ENCODE measurements around the gene COL6A2.
A peak's percentile ranks its signal among the peaks of the same experiment; 100 is the strongest.
"Not testable (repeated sequence)": the region's sequence is repeated elsewhere in the genome, so short reads cannot be mapped to it uniquely, and the experiment has no call there.

Gene COL6A2

DNA sequence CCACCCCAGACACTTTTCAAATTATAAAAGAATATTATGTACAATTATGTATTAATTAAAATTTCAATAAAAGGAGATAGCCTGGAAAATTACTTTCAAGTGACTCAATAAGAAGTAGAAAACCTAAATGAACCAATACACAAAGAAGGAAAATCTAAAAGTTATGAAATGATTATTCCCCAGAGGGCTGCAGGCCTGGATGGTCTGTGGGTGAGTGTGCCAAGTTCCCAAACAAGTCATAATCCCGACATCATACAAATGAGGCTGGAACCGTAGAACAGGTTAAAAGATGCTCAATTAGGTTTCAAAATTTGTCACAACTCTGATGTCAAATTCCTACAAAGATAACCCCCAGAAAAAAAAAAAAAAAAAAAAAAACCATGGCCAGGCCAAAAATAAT lies 73.7 kb downstream of the COL6A2 start:
- 0 out of 2 replicates have a peak, but pooled peaks cover 3% of the 10 kb centered on the region for H3K36me3 ChIP-seq (ENCODE audit: low read depth)
- no peak overlapping the region for H3K27ac ChIP-seq (ENCODE audit: poor library complexity, severe bottlenecking)
- ATAC-seq (ENCODE audit: low read depth): no peak
- H3K4me1 ChIP-seq (ENCODE audit: insufficient read depth, poor library complexity, severe bottlenecking): no peaks in the 10 kb centered on the region
- H3K4me3 ChIP-seq (ENCODE audit: severe bottlenecking): no peak overlapping the region
- H3K9me3 ChIP-seq (ENCODE audit: severe bottlenecking): peaks cover 3% of the 10 kb centered on the region
- DNase-seq (ENCODE audit: low spot score): no peak
- no peaks in the 10 kb centered on the region for H3K27me3 ChIP-seq (ENCODE audit: insufficient read depth, poor library complexity, severe bottlenecking)
- TF ChIP-seq, protein P1, sequence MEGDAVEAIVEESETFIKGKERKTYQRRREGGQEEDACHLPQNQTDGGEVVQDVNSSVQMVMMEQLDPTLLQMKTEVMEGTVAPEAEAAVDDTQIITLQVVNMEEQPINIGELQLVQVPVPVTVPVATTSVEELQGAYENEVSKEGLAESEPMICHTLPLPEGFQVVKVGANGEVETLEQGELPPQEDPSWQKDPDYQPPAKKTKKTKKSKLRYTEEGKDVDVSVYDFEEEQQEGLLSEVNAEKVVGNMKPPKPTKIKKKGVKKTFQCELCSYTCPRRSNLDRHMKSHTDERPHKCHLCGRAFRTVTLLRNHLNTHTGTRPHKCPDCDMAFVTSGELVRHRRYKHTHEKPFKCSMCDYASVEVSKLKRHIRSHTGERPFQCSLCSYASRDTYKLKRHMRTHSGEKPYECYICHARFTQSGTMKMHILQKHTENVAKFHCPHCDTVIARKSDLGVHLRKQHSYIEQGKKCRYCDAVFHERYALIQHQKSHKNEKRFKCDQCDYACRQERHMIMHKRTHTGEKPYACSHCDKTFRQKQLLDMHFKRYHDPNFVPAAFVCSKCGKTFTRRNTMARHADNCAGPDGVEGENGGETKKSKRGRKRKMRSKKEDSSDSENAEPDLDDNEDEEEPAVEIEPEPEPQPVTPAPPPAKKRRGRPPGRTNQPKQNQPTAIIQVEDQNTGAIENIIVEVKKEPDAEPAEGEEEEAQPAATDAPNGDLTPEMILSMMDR (IDR thresholded peaks at IDR 0.05; ENCODE audit: poor library complexity, severe bottlenecking): no peak

DNA sequence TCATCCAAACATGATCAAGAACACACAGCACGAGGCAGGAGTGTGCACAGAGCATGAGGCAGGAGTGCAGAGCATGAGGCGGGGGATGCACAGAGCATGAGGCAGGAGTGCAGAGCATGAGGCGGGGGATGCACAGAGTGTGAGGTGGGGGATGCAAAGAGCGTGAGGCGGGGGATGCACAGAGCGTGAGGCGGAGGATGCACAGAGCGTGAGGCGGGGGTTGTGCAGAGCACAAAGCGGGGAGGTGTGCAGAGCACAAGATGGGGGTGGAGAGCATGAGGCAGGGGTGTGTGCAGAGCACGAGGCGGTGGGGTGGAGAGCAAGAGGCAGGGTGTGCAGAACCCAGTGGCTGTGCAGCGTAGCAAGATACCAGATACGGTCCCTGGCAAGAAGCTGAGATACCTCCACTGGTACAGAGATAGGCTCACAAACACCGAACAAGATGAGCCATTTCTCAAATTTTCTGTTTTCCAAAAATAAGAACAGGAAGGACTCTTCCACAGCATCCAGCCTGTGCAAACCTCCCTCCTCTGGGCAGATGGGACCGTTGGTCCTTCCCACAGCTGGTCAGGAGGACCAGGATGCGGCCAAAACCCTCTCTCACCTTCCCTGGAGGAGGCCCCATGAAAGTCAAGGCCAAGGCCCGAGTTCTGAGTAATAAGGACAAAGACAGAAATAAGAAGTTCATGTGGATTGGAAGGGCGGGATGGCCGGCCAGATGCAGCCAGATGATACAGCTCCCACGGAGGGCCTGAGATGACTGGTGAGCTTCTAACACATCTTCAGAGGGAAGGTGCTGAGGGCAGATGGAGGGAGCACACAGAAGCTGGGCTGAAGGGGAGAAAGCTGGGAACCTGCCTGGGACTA lies 74.3 kb downstream of the COL6A2 start:
- H3K4me1 ChIP-seq (ENCODE audit: insufficient read depth, poor library complexity, severe bottlenecking): no peaks in the 10 kb centered on the region
- no peak overlapping the region for H3K27ac ChIP-seq (ENCODE audit: poor library complexity, severe bottlenecking)
- no peak overlapping the region for H3K4me3 ChIP-seq (ENCODE audit: severe bottlenecking)
- 0 out of 2 replicates have a peak, but pooled peaks cover 3% of the 10 kb centered on the region for H3K36me3 ChIP-seq (ENCODE audit: low read depth)
- H3K27me3 ChIP-seq (ENCODE audit: insufficient read depth, poor library complexity, severe bottlenecking): no peaks in the 10 kb centered on the region
- no peak for ATAC-seq (ENCODE audit: low read depth)
- TF ChIP-seq, protein P1 (IDR thresholded peaks at IDR 0.05; ENCODE audit: poor library complexity, severe bottlenecking): no peak
- no peak for DNase-seq (ENCODE audit: low spot score)
- peaks cover 3% of the 10 kb centered on the region for H3K9me3 ChIP-seq (ENCODE audit: severe bottlenecking)

DNA sequence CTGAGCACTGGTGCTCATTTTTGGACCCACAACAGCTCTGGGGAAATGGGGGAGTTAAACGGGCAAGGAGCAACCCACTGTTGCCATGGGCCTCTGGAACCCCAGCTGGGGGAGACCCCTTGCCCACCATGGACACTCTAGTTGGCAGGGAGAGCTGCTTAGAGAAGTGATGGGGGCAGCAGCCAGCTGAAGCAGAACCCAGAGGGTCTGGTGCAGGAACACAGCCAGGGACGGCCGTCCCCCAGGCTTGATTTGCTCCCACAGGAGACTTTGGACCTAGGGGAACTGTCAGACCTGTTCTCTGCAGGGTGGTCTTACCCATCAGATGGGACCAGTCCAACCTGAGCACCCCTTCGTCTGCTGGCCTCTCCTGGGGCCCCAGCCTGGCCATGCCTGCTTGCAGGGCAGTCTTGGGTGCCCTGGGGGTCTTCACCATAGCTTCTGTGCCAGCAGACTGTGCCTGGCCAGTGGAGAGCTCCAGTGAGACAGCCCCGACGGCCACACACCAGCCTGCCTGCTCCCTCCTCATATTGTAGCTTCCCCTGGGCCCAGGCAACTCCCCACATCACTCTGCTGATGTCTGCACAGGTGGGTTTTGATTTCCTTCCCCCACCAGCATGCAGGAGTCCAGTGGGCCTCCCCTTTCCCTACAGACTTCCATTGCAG lies 75.1 kb downstream of the COL6A2 start:
- no peak overlapping the region for H3K27ac ChIP-seq (ENCODE audit: poor library complexity, severe bottlenecking)
- DNase-seq (ENCODE audit: low spot score): peak; percentile 58
- no peaks in the 10 kb centered on the region for H3K4me1 ChIP-seq (ENCODE audit: insufficient read depth, poor library complexity, severe bottlenecking)
- H3K36me3 ChIP-seq (ENCODE audit: low read depth): 0 out of 2 replicates have a peak, but pooled peaks cover 3% of the 10 kb centered on the region
- no peak for ATAC-seq (ENCODE audit: low read depth)
- H3K27me3 ChIP-seq (ENCODE audit: insufficient read depth, poor library complexity, severe bottlenecking): no peaks in the 10 kb centered on the region
- no peak overlapping the region for H3K4me3 ChIP-seq (ENCODE audit: severe bottlenecking)
- TF ChIP-seq, protein P1 (IDR thresholded peaks at IDR 0.05; ENCODE audit: poor library complexity, severe bottlenecking): no peak
- peaks cover 5% of the 10 kb centered on the region for H3K9me3 ChIP-seq (ENCODE audit: severe bottlenecking)

DNA sequence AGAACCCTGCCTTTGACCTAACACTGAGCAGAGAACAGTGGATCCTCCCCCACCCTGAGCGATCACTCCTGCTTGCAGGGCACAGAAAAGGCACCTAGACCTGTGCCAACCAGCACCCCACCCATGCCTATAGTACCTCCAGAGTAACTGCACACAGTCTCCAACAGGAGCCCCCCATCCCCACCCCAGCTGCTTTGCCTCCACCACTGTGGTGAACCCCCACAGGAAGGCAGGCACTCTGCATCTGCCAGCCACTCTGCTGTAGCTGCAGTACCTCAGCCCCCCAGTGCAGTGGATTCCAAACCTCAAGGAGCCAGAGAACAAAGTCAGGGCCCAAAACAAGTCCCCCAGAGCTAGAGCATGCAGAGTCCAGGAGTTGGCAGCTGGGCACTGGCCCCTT lies 75.7 kb downstream of the COL6A2 start:
- Histone ChIP-seq H3K4me1 (ENCODE audit: insufficient read depth, poor library complexity, severe bottlenecking) (no peaks in the 10 kb centered on the region), H3K36me3 (ENCODE audit: low read depth) (no peaks in the 10 kb centered on the region), H3K27ac (ENCODE audit: poor library complexity, severe bottlenecking) (no peak overlapping the region), H3K27me3 (ENCODE audit: insufficient read depth, poor library complexity, severe bottlenecking) (no peaks in the 10 kb centered on the region), H3K4me3 (ENCODE audit: severe bottlenecking) (no peak overlapping the region), H3K9me3 (ENCODE audit: severe bottlenecking) (peaks cover 5% of the 10 kb centered on the region)
- TF ChIP-seq, protein P1 (IDR thresholded peaks at IDR 0.05; ENCODE audit: poor library complexity, severe bottlenecking): no peak
- ATAC-seq (ENCODE audit: low read depth) (no peak), DNase-seq (ENCODE audit: low spot score) (no peak)

DNA sequence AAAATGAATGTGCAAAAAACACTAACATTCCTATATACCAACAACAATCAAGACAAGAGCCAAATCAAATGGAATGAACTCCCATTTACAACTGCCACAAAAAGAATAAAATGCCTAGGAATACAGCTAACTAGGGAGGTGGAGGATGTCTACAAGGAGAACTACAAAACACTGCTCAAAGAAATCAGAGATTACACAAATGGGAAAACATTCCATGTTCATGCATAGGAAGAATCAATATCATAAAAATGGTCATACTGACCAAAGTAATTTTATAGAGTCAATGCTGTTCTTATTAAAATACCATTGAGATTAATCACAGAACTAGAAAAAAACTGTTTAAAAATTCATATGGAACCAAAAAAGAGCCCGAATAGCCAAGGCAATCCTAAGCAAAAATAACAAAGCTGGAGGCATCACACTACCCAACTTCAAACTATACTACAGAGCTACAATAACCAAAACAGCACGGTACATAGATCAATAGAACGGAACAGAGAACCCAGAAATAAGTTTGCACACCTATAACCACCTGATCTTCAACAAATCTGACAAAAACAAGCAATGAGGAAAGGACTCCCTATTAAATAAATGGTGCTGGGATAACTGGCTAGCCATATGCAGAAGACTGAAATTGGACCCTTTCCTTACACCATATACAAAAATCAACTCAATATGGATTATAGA lies 78.7 kb downstream of the COL6A2 start:
- not testable (repeated sequence) for H3K36me3 ChIP-seq (ENCODE audit: low read depth); H3K27me3 ChIP-seq (ENCODE audit: insufficient read depth, poor library complexity, severe bottlenecking); H3K9me3 ChIP-seq (ENCODE audit: severe bottlenecking); H3K4me1 ChIP-seq (ENCODE audit: insufficient read depth, poor library complexity, severe bottlenecking); H3K27ac ChIP-seq (ENCODE audit: poor library complexity, severe bottlenecking); ATAC-seq (ENCODE audit: low read depth); H3K4me3 ChIP-seq (ENCODE audit: severe bottlenecking); DNase-seq (ENCODE audit: low spot score)

All from RWPE2 (cell line).